ENCODE data around the gene FOXD3.
A peak's percentile ranks its signal among the peaks of the same experiment; 100 is the strongest.

Gene FOXD3

GRCh38 chr1:63322114-63322943, at the start of gene FOXD3:
TSS of gene FOXD3 (plus strand) at chr1:63322567. CDS start at chr1:63323059, 492 bp downstream.
- no peak for DNase-seq

- DNase-seq, result no peak
These were observed 49.6 kb upstream of the FOXD3 start for GRCh38 chr1:63272811-63273210.

- DNase-seq, result no peak
These were observed 48.0 kb upstream of the FOXD3 start for GRCh38 chr1:63274371-63274770.

GRCh38 chr1:63274979-63275378, 47.4 kb upstream of the FOXD3 start:
- DNase-seq, result no peak

GRCh38 chr1:63276624-63277023, 45.7 kb upstream of the FOXD3 start:
- DNase-seq, result no peak

- DNase-seq, result no peak
These were observed 44.9 kb upstream of the FOXD3 start for GRCh38 chr1:63277195-63278192.

GRCh38 chr1:63281753-63282152, 40.6 kb upstream of the FOXD3 start:
- no peak for DNase-seq

- DNase-seq, result no peak
These were observed 33.2 kb upstream of the FOXD3 start for GRCh38 chr1:63289135-63289534.

- DNase-seq, result no peak
These were observed 27.4 kb upstream of the FOXD3 start for GRCh38 chr1:63294803-63295594.

- DNase-seq, result no peak
These were observed 18.0 kb upstream of the FOXD3 start for GRCh38 chr1:63304410-63304809.

- DNase-seq, result no peak
These were observed 17.3 kb upstream of the FOXD3 start for GRCh38 chr1:63305043-63305442.

GRCh38 chr1:63307196-63307794, 15.1 kb upstream of the FOXD3 start:
- DNase-seq, result no peak

- DNase-seq, result no peak
These were observed 5.8 kb upstream of the FOXD3 start for GRCh38 chr1:63316598-63316983.

GRCh38 chr1:63316984-63317816, 5.2 kb upstream of the FOXD3 start:
- peak; percentile 61 for DNase-seq

- no peak for DNase-seq
These were observed 4.6 kb upstream of the FOXD3 start for GRCh38 chr1:63317817-63318152.

- no peak for DNase-seq
These were observed 4.0 kb upstream of the FOXD3 start for GRCh38 chr1:63318201-63318979.

- no peak for DNase-seq
These were observed 3.0 kb upstream of the FOXD3 start for GRCh38 chr1:63319046-63320021.

- DNase-seq, result no peak
These were observed 2.2 kb upstream of the FOXD3 start for GRCh38 chr1:63320022-63320721.
